ENCODE measurements around the gene RNU7-1.

The RNU7-1 gene

DNA sequence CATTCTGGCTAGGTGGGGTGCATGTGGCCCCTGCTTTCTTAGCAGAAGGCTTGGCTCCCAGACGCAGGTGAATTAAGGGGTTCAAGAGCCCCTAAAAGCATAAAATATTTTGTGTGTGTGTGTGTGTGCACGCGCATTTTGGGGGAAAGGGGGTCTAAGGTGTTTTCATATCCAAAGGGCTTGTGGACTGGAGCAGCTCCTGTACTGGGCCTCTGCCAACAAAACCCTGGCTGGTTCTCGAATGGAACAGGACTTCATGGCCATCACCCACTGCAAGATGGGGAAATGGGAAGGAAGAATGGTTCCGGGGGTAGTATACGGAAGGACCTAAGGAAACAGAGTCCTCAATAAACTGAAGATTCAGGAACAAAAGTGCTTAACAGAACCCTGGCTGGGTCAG, 19.8 kb upstream of the RNU7-1 start:
- TF ChIP-seq CTCF (IDR thresholded peaks at IDR 0.05; ENCODE audit: insufficient read depth, low read length) (no peak), GABPA (IDR thresholded peaks at IDR 0.05; ENCODE audit: low read depth) (no peak), POLR2AphosphoS5 (IDR thresholded peaks at IDR 0.05; ENCODE audit: low read depth) (no peak), SPI1 (IDR thresholded peaks at IDR 0.05; ENCODE audit: borderline replicate concordance, low read depth) (no peak), REST (IDR thresholded peaks at IDR 0.05; ENCODE audit: insufficient replicate concordance, low read depth) (no peak)
- no peak for DNase-seq (ENCODE audit: low read depth in 1 of 2, low spot score in 1 of 2)
- no peaks in the 10 kb centered on the region for H3K27me3 ChIP-seq (ENCODE audit: insufficient read depth, poor library complexity, severe bottlenecking)
- H3K27ac ChIP-seq (replicated peaks): no peak overlapping the region
- no peak overlapping the region for H3K4me3 ChIP-seq (replicated peaks; ENCODE audit: insufficient read depth, low read length)

DNA sequence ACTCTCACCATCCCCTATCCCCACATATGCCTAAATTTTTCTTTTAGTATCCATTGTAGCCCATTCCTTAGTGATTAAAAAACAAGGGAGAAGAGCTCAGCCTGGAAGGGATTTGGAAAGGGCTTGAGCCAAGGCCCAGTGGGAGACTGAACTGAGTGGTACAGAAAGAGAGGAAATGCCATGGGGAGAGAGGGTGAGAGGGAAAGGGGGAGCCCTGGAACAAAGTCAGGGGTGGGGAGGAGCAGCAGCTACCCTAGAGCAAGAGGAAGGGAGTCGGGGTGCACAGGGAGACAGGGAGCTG, 18.4 kb upstream of the RNU7-1 start:
- TF ChIP-seq GABPA (IDR thresholded peaks at IDR 0.05; ENCODE audit: low read depth): no peak
- no peak for TF ChIP-seq REST (IDR thresholded peaks at IDR 0.05; ENCODE audit: insufficient replicate concordance, low read depth)
- no peak for TF ChIP-seq POLR2AphosphoS5 (IDR thresholded peaks at IDR 0.05; ENCODE audit: low read depth)
- no peak for TF ChIP-seq SPI1 (IDR thresholded peaks at IDR 0.05; ENCODE audit: borderline replicate concordance, low read depth)
- H3K27me3 ChIP-seq (ENCODE audit: insufficient read depth, poor library complexity, severe bottlenecking): no peaks in the 10 kb centered on the region
- no peak for DNase-seq (ENCODE audit: low read depth in 1 of 2, low spot score in 1 of 2)
- no peak overlapping the region for H3K27ac ChIP-seq (replicated peaks)
- H3K4me3 ChIP-seq (replicated peaks; ENCODE audit: insufficient read depth, low read length): no peak overlapping the region

- no peak for DNase-seq (ENCODE audit: low read depth in 1 of 2, low spot score in 1 of 2)
- H3K27me3 ChIP-seq (ENCODE audit: insufficient read depth, poor library complexity, severe bottlenecking): no peaks in the 10 kb centered on the region
- no peak overlapping the region for H3K27ac ChIP-seq (replicated peaks)
- H3K4me3 ChIP-seq (replicated peaks; ENCODE audit: insufficient read depth, low read length): no peak overlapping the region
- TF ChIP-seq CTCF (IDR thresholded peaks at IDR 0.05; ENCODE audit: insufficient read depth, low read length) (no peak), GABPA (IDR thresholded peaks at IDR 0.05; ENCODE audit: low read depth) (no peak), POLR2AphosphoS5 (IDR thresholded peaks at IDR 0.05; ENCODE audit: low read depth) (no peak), REST (IDR thresholded peaks at IDR 0.05; ENCODE audit: insufficient replicate concordance, low read depth) (no peak), SPI1 (IDR thresholded peaks at IDR 0.05; ENCODE audit: borderline replicate concordance, low read depth) (no peak)
Observed at GRCh38 chr12:6925540-6926279, 17.9 kb upstream of the RNU7-1 start.

All from HL-60 (cell line).